Sigmoid colon (tissue), 7 donors: ENCODE results near the gene NEB. TPM values are rescaled to one million over a fixed set of nuclear protein-coding genes. Genes with fewer than 3 reads are reported as not detected.

Source experiments
- DNase-seq: peaks from one replicate; pipeline ENCODE4 v3.0.0-alpha.2; 2019
- H3K27ac ChIP-seq, 4 donors: fragments of 200-600 bp; sonication (generic); one replicate each; pipeline ENCODE4 v1.5.1; 2016 to 2019; ENCODE audit warnings: mild to moderate bottlenecking in 1 of 4
- H3K27me3 ChIP-seq, 3 donors: fragments of 200-600 bp; sonication (generic); one replicate each; pipeline ENCODE4 v1.5.1; 2019; ENCODE audit warnings: mild to moderate bottlenecking in 1 of 3
- H3K36me3 ChIP-seq, 4 donors: fragments of 200-600 bp; sonication (generic); one replicate each; pipeline ENCODE4 v1.5.1; 2016 to 2019
- H3K4me1 ChIP-seq, 4 donors: fragments of 200-600 bp; sonication (generic); one replicate each; pipeline ENCODE4 v1.5.1; 2017 to 2019
- H3K4me3 ChIP-seq, 4 donors: fragments of 200-600 bp; sonication (generic); one replicate each; pipeline ENCODE4 v1.5.1; 2017 to 2019; ENCODE audit warnings: mild to moderate bottlenecking in 2 of 4, moderate library complexity in 1 of 4
- H3K9me3 ChIP-seq, 4 donors: fragments of 200-600 bp in 3 of 4; sonication (generic) in 3 of 4; one replicate each; pipeline versions ENCODE4 v1.5.1 to v1.6.1; 2013 to 2019
- CTCF ChIP-seq, 4 experiments: fragments of 450-650 bp in 3 of 4; fragments of 200-600 bp in 1 of 4; IDR thresholded peaks; one replicate each; pipeline ENCODE4 v1.5.1; 2016 to 2019; ENCODE audit warnings: antibody characterized with exemption in 4 of 4, mild to moderate bottlenecking in 3 of 4, moderate library complexity in 2 of 4
- EP300 ChIP-seq, 4 donors: sonication (generic); formaldehyde crosslinking; IDR thresholded peaks; one replicate each; pipeline ENCODE4 v1.6.1; 2017; ENCODE audit warnings: antibody characterized with exemption in 4 of 4
- POLR2A ChIP-seq, 2 donors: fragments of 450-650 bp; IDR thresholded peaks; one replicate each; pipeline ENCODE4 v1.6.1; 2016; ENCODE audit warnings: antibody characterized with exemption in 2 of 2, mild to moderate bottlenecking in 2 of 2, moderate library complexity in 2 of 2
- POLR2AphosphoS5 ChIP-seq, 4 donors: sonication (generic); formaldehyde crosslinking; IDR thresholded peaks; one replicate each; pipeline ENCODE4 v1.6.1; 2017; ENCODE audit warnings: antibody characterized with exemption in 4 of 4
- WGBS, 2 donors: extraction: QIAGEN DNeasy Blood & Tissue Kit; methylation state at CpG; one replicate each; pipeline ENCODE4 v1.1.7; 2013; 5-methylcytosine and 5-hydroxymethylcytosine counted together
- intact Hi-C: fragments of 100-400 bp; cut with DNase I; formaldehyde crosslinking; loops from one replicate; pipeline ENCODE4 v1.15.1; 2023
- polyA plus RNA-seq, 3 donors: library from polyadenylated mRNA; stranded (reverse); fragments of 200-250 nt; gene quantifications; one replicate each; pipeline ENCODE4 v1.2.3, GENCODE V29; 2013
- total RNA-seq, 4 donors: library from RNA; depleted of rRNA; stranded (reverse); fragments of >200 nt; gene quantifications; one replicate each; pipeline ENCODE4 v1.1.0, GENCODE V29; 2016
- donor health status: healthy with polysubstance abuse.
- donor health status: Bipolar disorder and iron deficiency.
- donor health status: healthy.

Gene NEB
- total and polyA plus RNA-seq, 7 donors: under 0.01 to 1.4 (median 0.60) TPM; not detected in 1

- no peak overlapping the region for H3K27ac ChIP-seq
- TF ChIP-seq POLR2AphosphoS5 (IDR thresholded peaks at IDR 0.05) (no peak), CTCF (IDR thresholded peaks at IDR 0.05) (no peak), POLR2A (IDR thresholded peaks at IDR 0.05) (no peak), EP300 (IDR thresholded peaks at IDR 0.05) (no peak)
- H3K36me3 ChIP-seq: peaks cover 0 to 12% (median 0%) of the 10 kb centered on the region in 4 donors
- no peak for DNase-seq
- H3K4me1 ChIP-seq: no peaks in the 10 kb centered on the region
- no peak overlapping the region for H3K4me3 ChIP-seq
- H3K9me3 ChIP-seq: no peaks in the 10 kb centered on the region
- no peaks in the 10 kb centered on the region for H3K27me3 ChIP-seq
- 87 to 94% methylated on average over 5 of the region's 5 CpGs for WGBS, 2 donors
- intact Hi-C loops: no loop called here
Measured at GRCh38 chr2:151481744-151482143, 252.5 kb downstream of the NEB start.

- Histone ChIP-seq H3K27ac (no peak overlapping the region), H3K4me1 (no peaks in the 10 kb centered on the region), H3K4me3 (no peak overlapping the region), H3K36me3 (peaks cover 0 to 43% (median 3%) of the 10 kb centered on the region in 4 donors), H3K27me3 (no peaks in the 10 kb centered on the region), H3K9me3 (no peaks in the 10 kb centered on the region)
- DNase-seq: no peak
- WGBS, 2 donors: 97% methylated on average over 4 of the region's 4 CpGs
- TF ChIP-seq POLR2A (IDR thresholded peaks at IDR 0.05): no peak
- no peak for TF ChIP-seq POLR2AphosphoS5 (IDR thresholded peaks at IDR 0.05)
- TF ChIP-seq CTCF (IDR thresholded peaks at IDR 0.05): no peak
- TF ChIP-seq EP300 (IDR thresholded peaks at IDR 0.05): no peak
- intact Hi-C loops: no loop called here
Measured at GRCh38 chr2:151478011-151478410, 256.3 kb downstream of the NEB start.

- Histone ChIP-seq H3K4me1 (no peaks in the 10 kb centered on the region), H3K27ac (no peak overlapping the region), H3K27me3 (no peaks in the 10 kb centered on the region), H3K9me3 (no peaks in the 10 kb centered on the region), H3K36me3 (peaks cover 0 to 43% (median 3%) of the 10 kb centered on the region in 4 donors), H3K4me3 (no peak overlapping the region)
- intact Hi-C loops: no loop called here
- WGBS, 2 donors: 86 to 89% methylated on average over 1 of the region's 1 CpG
- TF ChIP-seq CTCF (IDR thresholded peaks at IDR 0.05) (no peak), POLR2A (IDR thresholded peaks at IDR 0.05) (no peak), POLR2AphosphoS5 (IDR thresholded peaks at IDR 0.05) (no peak), EP300 (IDR thresholded peaks at IDR 0.05) (no peak)
- DNase-seq: no peak
Measured at GRCh38 chr2:151476287-151476686, 258.0 kb downstream of the NEB start.

GRCh38 chr2:151475071-151475470 is 259.2 kb downstream of the NEB start:
- WGBS, 2 donors: 73 to 82% methylated on average over 2 of the region's 2 CpGs
- no peaks in the 10 kb centered on the region for H3K27me3 ChIP-seq
- intact Hi-C loops: no loop called here
- H3K9me3 ChIP-seq: no peaks in the 10 kb centered on the region
- no peak for DNase-seq
- no peaks in the 10 kb centered on the region for H3K4me1 ChIP-seq
- H3K36me3 ChIP-seq: peaks cover 2 to 53% (median 11%) of the 10 kb centered on the region in 4 donors
- TF ChIP-seq POLR2AphosphoS5 (IDR thresholded peaks at IDR 0.05) (no peak), CTCF (IDR thresholded peaks at IDR 0.05) (no peak), POLR2A (IDR thresholded peaks at IDR 0.05) (no peak), EP300 (IDR thresholded peaks at IDR 0.05) (no peak)
- H3K27ac ChIP-seq: no peak overlapping the region
- H3K4me3 ChIP-seq: no peak overlapping the region

GRCh38 chr2:151472966-151473365 is 261.3 kb downstream of the NEB start:
- H3K27ac ChIP-seq: no peak overlapping the region
- DNase-seq: no peak
- no peak overlapping the region for H3K4me3 ChIP-seq
- H3K27me3 ChIP-seq: no peaks in the 10 kb centered on the region
- TF ChIP-seq POLR2A (IDR thresholded peaks at IDR 0.05) (no peak), CTCF (IDR thresholded peaks at IDR 0.05) (no peak), POLR2AphosphoS5 (IDR thresholded peaks at IDR 0.05) (no peak), EP300 (IDR thresholded peaks at IDR 0.05) (no peak)
- 86 to 88% methylated on average over 3 of the region's 3 CpGs for WGBS, 2 donors
- H3K36me3 ChIP-seq: peaks cover 20 to 71% (median 30%) of the 10 kb centered on the region in 4 donors
- H3K4me1 ChIP-seq: no peaks in the 10 kb centered on the region
- intact Hi-C loops: no loop called here
- H3K9me3 ChIP-seq: no peaks in the 10 kb centered on the region
